ENCODE results near the gene SGK2. TPM values are rescaled to one million over a fixed set of nuclear protein-coding genes. Genes with fewer than 3 reads are reported as not detected.

SGK2 gene
- total RNA-seq, 1 experiment from 2014 or later, result not detected

- H2AK5ac ChIP-seq (ENCODE audit: insufficient read length, low read length), result no peak overlapping the region
- no peaks in the 10 kb centered on the region for H3K79me1 ChIP-seq (ENCODE audit: insufficient read depth, low read depth, low read length, poor library complexity, severe bottlenecking)
- peaks cover 10 to 14% of the 10 kb centered on the region in 2 experiments for H3K9me3 Mint-ChIP-seq
- H4K91ac ChIP-seq (ENCODE audit: insufficient read length, low read depth, low read length), result no peak overlapping the region
- no peak overlapping the region for H3K56ac ChIP-seq (ENCODE audit: insufficient read length, low read depth, low read length)
- no peaks in the 10 kb centered on the region for H3K27me3 Mint-ChIP-seq (ENCODE audit: low read depth)
- no peak for TF ChIP-seq CTCF (conservative IDR thresholded peaks at IDR 0.05)
- H3K4me2 ChIP-seq (ENCODE audit: insufficient read depth, insufficient read length, low read length), result no peak overlapping the region
- no peak for DNase-seq
- peaks cover 26 to 46% (median 43%) of the 10 kb centered on the region in 3 experiments for H3K36me3 Mint-ChIP-seq (ENCODE audit: insufficient read depth in 1 of 3, low read depth in 3 of 3)
- H3K4me1 ChIP-seq (ENCODE audit: insufficient read depth, low read length), result no peaks in the 10 kb centered on the region
- no peak overlapping the region for H2BK15ac ChIP-seq (ENCODE audit: low read depth, low read length)
- H3K4me3 Mint-ChIP-seq, result no peak overlapping the region
- no peak overlapping the region for H3K23ac ChIP-seq (ENCODE audit: insufficient read length, low read depth, low read length)
- H3K14ac ChIP-seq (ENCODE audit: insufficient read depth, low read length), result no peak overlapping the region
- no peak overlapping the region for H3K18ac ChIP-seq (ENCODE audit: insufficient read length, low read depth, low read length)
- H4K8ac ChIP-seq (replicated peaks; ENCODE audit: insufficient read length, low read depth, low read length), result no peak overlapping the region
- no peak overlapping the region for H3K4ac ChIP-seq (ENCODE audit: low read depth, low read length)
- H2BK12ac ChIP-seq (ENCODE audit: insufficient read length, low read depth, low read length), result no peak overlapping the region
- no peaks in the 10 kb centered on the region for H3K27me3 ChIP-seq (ENCODE audit: insufficient read depth, low read length)
- no peak overlapping the region for H2AFZ ChIP-seq (ENCODE audit: low read length)
- no peak overlapping the region; a peak in 1 of 7 replicates for H3K27ac Mint-ChIP-seq
- H3K23me2 ChIP-seq (ENCODE audit: insufficient read length, low read depth, low read length, poor library complexity, severe bottlenecking), result no peaks in the 10 kb centered on the region
- H4K5ac ChIP-seq (ENCODE audit: insufficient read length, low read depth, low read length), result no peak overlapping the region
- no peak overlapping the region for H3K27ac ChIP-seq (ENCODE audit: insufficient read length, low read depth, low read length)
- no peaks in the 10 kb centered on the region for H4K20me1 ChIP-seq (ENCODE audit: control insufficient read depth, insufficient read depth, insufficient read length)
- WGBS (ENCODE audit: extremely low coverage, insufficient read length, low lambda C conversion rate), result no CpG with 5 or more reads among the region's 9 CpGs
- H2BK20ac ChIP-seq (ENCODE audit: low read depth, low read length, poor library complexity, severe bottlenecking), result no peak overlapping the region
- H3K4me1 Mint-ChIP-seq, result no peaks in the 10 kb centered on the region; a peak in 1 of 4 replicates
- no peaks in the 10 kb centered on the region for H3K79me2 ChIP-seq (ENCODE audit: insufficient read depth, low read length)
- no peak overlapping the region for H2BK5ac ChIP-seq (ENCODE audit: insufficient read length, low read length)
- H3K9me3 ChIP-seq (ENCODE audit: control insufficient read depth, low read depth, low read length), result no peaks in the 10 kb centered on the region
- no peak overlapping the region for H3K9ac ChIP-seq (ENCODE audit: extremely low read depth, insufficient read length, low read length)
- no peak overlapping the region for H3T11ph ChIP-seq (ENCODE audit: low read length)
- H2BK120ac ChIP-seq (ENCODE audit: low read depth, low read length, poor library complexity, severe bottlenecking), result no peak overlapping the region
Observed at GRCh38 chr20:43544501-43544900, 14.3 kb upstream of the SGK2 start.
